ENCODE measurements around the gene NRP1.

GRCh38 chr10:33333260-33334101 lies 986 bp downstream of the NRP1 start:
- no peak for TF ChIP-seq EP300 (IDR thresholded peaks at IDR 0.05; ENCODE audit: borderline replicate concordance)
- TF ChIP-seq CEBPB (IDR thresholded peaks at IDR 0.05): no peak
- TF ChIP-seq USF1 (IDR thresholded peaks at IDR 0.05): no peak
- no peak for TF ChIP-seq TAF1 (IDR thresholded peaks at IDR 0.05; ENCODE audit: low read depth)
- no peak for TF ChIP-seq MAX (IDR thresholded peaks at IDR 0.05)
- no peak for TF ChIP-seq ZBTB7A (IDR thresholded peaks at IDR 0.05; ENCODE audit: low read depth)
- no peak for TF ChIP-seq EGR1 (IDR thresholded peaks at IDR 0.05)
- TF ChIP-seq RAD21 (IDR thresholded peaks at IDR 0.05; ENCODE audit: low read depth): no peak
